ENCODE results near the gene TMEM167A. TPM values are rescaled to one million over a fixed set of nuclear protein-coding genes. Genes with fewer than 3 reads are reported as not detected.

TMEM167A gene
- total RNA-seq, 1 experiment from 2014 or later, result 139 TPM

DNA sequence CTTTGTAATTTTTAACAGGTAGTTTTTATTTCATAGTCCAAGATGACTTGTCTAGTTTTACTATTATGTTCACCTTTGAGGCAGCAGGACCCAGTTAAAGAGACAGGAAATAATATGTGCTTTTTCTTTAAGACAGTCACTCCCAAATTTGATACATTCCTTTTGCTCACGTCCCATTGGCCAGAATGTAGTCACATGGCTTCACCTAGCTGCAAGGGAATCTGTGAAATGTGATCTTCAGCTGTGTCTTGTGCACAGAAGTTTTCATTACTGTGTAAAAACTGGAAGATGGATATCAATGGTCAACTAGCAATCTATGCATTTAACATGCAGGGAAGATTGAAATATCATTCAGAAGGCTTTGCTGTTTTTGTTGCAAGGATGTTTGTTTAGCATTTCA is 41.3 kb upstream of the TMEM167A start:
- H2BK5ac ChIP-seq (ENCODE audit: insufficient read length, low read length), result no peak overlapping the region
- H3K4me3 Mint-ChIP-seq, result no peak overlapping the region
- H3K9ac ChIP-seq (ENCODE audit: extremely low read depth, insufficient read length, low read length), result no peak overlapping the region
- H3K23ac ChIP-seq (ENCODE audit: insufficient read length, low read depth, low read length), result no peak overlapping the region
- no peak overlapping the region for H3T11ph ChIP-seq (ENCODE audit: low read length)
- H2BK20ac ChIP-seq (ENCODE audit: low read depth, low read length, poor library complexity, severe bottlenecking), result no peak overlapping the region
- no peak overlapping the region for H2BK120ac ChIP-seq (ENCODE audit: low read depth, low read length, poor library complexity, severe bottlenecking)
- no peak overlapping the region for H3K18ac ChIP-seq (ENCODE audit: insufficient read length, low read depth, low read length)
- no peaks in the 10 kb centered on the region for H3K4me1 Mint-ChIP-seq
- H3K4ac ChIP-seq (ENCODE audit: low read depth, low read length), result no peak overlapping the region
- H3K4me2 ChIP-seq (ENCODE audit: insufficient read depth, insufficient read length, low read length), result no peak overlapping the region
- H3K9me3 ChIP-seq (ENCODE audit: control insufficient read depth, low read depth, low read length), result no peaks in the 10 kb centered on the region
- no peak overlapping the region for H2AFZ ChIP-seq (ENCODE audit: low read length)
- no peak overlapping the region for H3K56ac ChIP-seq (ENCODE audit: insufficient read length, low read depth, low read length)
- peaks cover 8 to 20% of the 10 kb centered on the region in 2 experiments; a peak in 4 of 5 replicates for H3K9me3 Mint-ChIP-seq
- no peak overlapping the region for H3K14ac ChIP-seq (ENCODE audit: insufficient read depth, low read length)
- H2AK5ac ChIP-seq (ENCODE audit: insufficient read length, low read length), result no peak overlapping the region
- no peaks in the 10 kb centered on the region for H3K4me1 ChIP-seq (ENCODE audit: insufficient read depth, low read length)
- no peaks in the 10 kb centered on the region for H3K27me3 Mint-ChIP-seq (ENCODE audit: low read depth)
- H3K23me2 ChIP-seq (ENCODE audit: insufficient read length, low read depth, low read length, poor library complexity, severe bottlenecking), result no peaks in the 10 kb centered on the region
- TF ChIP-seq CTCF (conservative IDR thresholded peaks at IDR 0.05), result no peak
- no peak overlapping the region for H3K27ac ChIP-seq (ENCODE audit: insufficient read length, low read depth, low read length)
- no peak overlapping the region for H2BK12ac ChIP-seq (ENCODE audit: insufficient read length, low read depth, low read length)
- no peak overlapping the region for H4K5ac ChIP-seq (ENCODE audit: insufficient read length, low read depth, low read length)
- no peaks in the 10 kb centered on the region for H3K27me3 ChIP-seq (ENCODE audit: insufficient read depth, low read length)
- H3K27ac Mint-ChIP-seq, result no peak overlapping the region
- no peaks in the 10 kb centered on the region for H4K20me1 ChIP-seq (ENCODE audit: control insufficient read depth, insufficient read depth, insufficient read length)
- H4K8ac ChIP-seq (replicated peaks; ENCODE audit: insufficient read length, low read depth, low read length), result no peak overlapping the region
- H3K79me2 ChIP-seq (ENCODE audit: insufficient read depth, low read length), result no peaks in the 10 kb centered on the region
- no peak overlapping the region for H2BK15ac ChIP-seq (ENCODE audit: low read depth, low read length)
- no peak for DNase-seq
- H3K36me3 Mint-ChIP-seq (ENCODE audit: insufficient read depth in 1 of 3, low read depth in 3 of 3), result peaks cover 17 to 29% (median 27%) of the 10 kb centered on the region in 3 experiments
- H3K79me1 ChIP-seq (ENCODE audit: insufficient read depth, low read depth, low read length, poor library complexity, severe bottlenecking), result no peaks in the 10 kb centered on the region
- WGBS (ENCODE audit: extremely low coverage, insufficient read length, low lambda C conversion rate), result no CpG with 5 or more reads among the region's 1 CpG
- H4K91ac ChIP-seq (ENCODE audit: insufficient read length, low read depth, low read length), result no peak overlapping the region
